Measurements from ENCODE around the gene PDIA4. TPM values are rescaled to one million over a fixed set of nuclear protein-coding genes. Genes with fewer than 3 reads are reported as not detected.
A peak's percentile ranks its signal among the peaks of the same experiment; 100 is the strongest.

PDIA4 gene
- total RNA-seq, 4 donors from 2014 or later: 34.6 to 169 (median 68.7) TPM

GRCh38 chr7:148994576-148994975 lies 33.7 kb downstream of the PDIA4 start:
- Histone ChIP-seq H3K4me1 (no peaks in the 10 kb centered on the region), H3K36me3 (no peaks in the 10 kb centered on the region), H3K4me3 (no peak overlapping the region), H3K9me3 (no peaks in the 10 kb centered on the region), H3K27me3 (no peaks in the 10 kb centered on the region), H3K27ac (no peak overlapping the region)
- no peak for DNase-seq
- TF ChIP-seq POLR2A (IDR thresholded peaks at IDR 0.05): no peak
- no peak for TF ChIP-seq CTCF (IDR thresholded peaks at IDR 0.05)
- intact Hi-C loops (cut with DNase I; ENCODE audit: low total_unique reads): no loop called here

GRCh38 chr7:148993193-148993592 lies 35.1 kb downstream of the PDIA4 start:
- Histone ChIP-seq H3K27me3 (no peaks in the 10 kb centered on the region), H3K4me3 (no peak overlapping the region), H3K27ac (no peak overlapping the region), H3K36me3 (no peaks in the 10 kb centered on the region), H3K9me3 (no peaks in the 10 kb centered on the region), H3K4me1 (peaks cover 0 to 3% of the 10 kb centered on the region in 2 donors)
- intact Hi-C loops (cut with DNase I; ENCODE audit: low total_unique reads): no loop called here
- no peak for DNase-seq
- TF ChIP-seq CTCF (IDR thresholded peaks at IDR 0.05) (no peak), POLR2A (IDR thresholded peaks at IDR 0.05) (no peak)

DNA sequence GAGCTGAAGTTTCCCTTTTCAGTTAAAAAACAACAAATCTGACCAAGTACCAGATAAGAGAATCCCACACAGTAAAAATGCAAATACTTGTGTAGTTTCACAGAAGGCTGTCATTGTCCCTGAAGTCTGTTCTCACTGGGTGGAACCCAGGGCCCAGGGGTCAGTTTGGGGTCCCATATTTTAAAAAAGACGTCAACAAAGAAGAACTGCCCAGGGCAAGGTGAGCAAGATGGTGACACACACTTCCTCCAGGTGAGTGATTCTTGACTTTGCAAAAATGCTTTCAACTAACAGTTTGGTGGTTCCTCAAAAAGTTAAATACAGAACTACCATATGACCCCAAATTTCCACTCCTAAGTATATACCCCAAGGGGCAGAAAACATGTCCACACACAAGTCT lies 36.8 kb downstream of the PDIA4 start:
- Histone ChIP-seq H3K36me3 (no peaks in the 10 kb centered on the region), H3K27ac (no peak overlapping the region), H3K4me1 (peaks cover 0 to 6% of the 10 kb centered on the region in 2 donors), H3K9me3 (no peaks in the 10 kb centered on the region), H3K27me3 (no peaks in the 10 kb centered on the region), H3K4me3 (no peak overlapping the region)
- DNase-seq: no peak
- intact Hi-C loops (cut with DNase I; ENCODE audit: low total_unique reads): no loop called here
- no peak for TF ChIP-seq POLR2A (IDR thresholded peaks at IDR 0.05)
- TF ChIP-seq CTCF (IDR thresholded peaks at IDR 0.05): no peak

DNA sequence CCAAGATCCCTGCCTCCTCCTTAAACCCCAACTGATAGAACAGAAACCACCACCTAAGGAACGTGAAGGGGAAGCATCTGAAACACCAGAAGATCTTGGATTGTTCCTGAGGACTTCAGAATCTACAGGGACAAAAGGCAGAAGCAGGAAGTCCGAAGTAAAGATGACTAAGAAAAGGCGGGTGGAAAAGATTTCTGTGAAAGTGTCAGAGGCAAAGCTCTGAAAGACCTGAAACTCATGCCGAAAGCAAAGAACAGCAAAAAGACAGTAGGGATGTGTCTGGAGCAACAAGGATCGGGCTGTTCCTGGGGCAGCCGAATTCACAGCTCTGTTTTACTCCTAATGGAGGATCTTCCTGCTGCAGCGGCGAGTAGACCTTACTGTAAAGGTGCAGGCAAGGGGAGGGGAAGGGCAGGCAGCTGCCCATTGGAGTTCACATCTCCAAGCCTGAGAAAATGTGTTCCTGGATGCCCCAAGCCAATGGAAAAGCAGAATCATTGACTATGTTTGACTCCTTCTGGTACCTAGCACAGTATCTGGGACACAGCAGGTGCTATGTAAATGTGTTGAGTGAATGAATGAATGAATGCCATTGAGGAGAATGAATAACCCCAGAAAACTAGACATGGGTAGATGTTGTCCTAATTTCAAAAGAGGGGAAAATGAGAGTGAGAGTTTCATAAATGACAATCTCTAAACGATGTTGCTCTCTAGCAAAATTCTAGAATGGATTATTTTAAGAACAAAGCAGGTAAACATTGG lies 40.4 kb downstream of the PDIA4 start:
- TF ChIP-seq CTCF (IDR thresholded peaks at IDR 0.05) (no peak), POLR2A (IDR thresholded peaks at IDR 0.05) (no peak)
- DNase-seq: no peak
- Histone ChIP-seq H3K4me1 (peaks cover 0 to 6% of the 10 kb centered on the region in 2 donors), H3K27ac (peak overlapping the region; percentile 91 to 95), H3K36me3 (no peaks in the 10 kb centered on the region), H3K9me3 (no peaks in the 10 kb centered on the region), H3K4me3 (peak overlapping the region; percentile 64 to 83), H3K27me3 (no peaks in the 10 kb centered on the region)
- intact Hi-C loops (cut with DNase I; ENCODE audit: low total_unique reads): no loop called here

- Histone ChIP-seq H3K4me1 (peaks cover 0 to 6% of the 10 kb centered on the region in 2 donors), H3K4me3 (peak overlapping the region; percentile 64 to 83), H3K27ac (peak overlapping the region; percentile 91 to 95), H3K9me3 (no peaks in the 10 kb centered on the region), H3K27me3 (no peaks in the 10 kb centered on the region), H3K36me3 (no peaks in the 10 kb centered on the region)
- intact Hi-C loops (cut with DNase I; ENCODE audit: low total_unique reads): no loop called here
- peak; percentile 75 to 90 for DNase-seq
- TF ChIP-seq POLR2A (IDR thresholded peaks at IDR 0.05): peak in 1 of 2 donors; percentile 33
- peak in 1 of 4 experiments; percentile 16 for TF ChIP-seq CTCF (IDR thresholded peaks at IDR 0.05)
These were observed 41.1 kb downstream of the PDIA4 start for GRCh38 chr7:148987010-148987750.

Data from uterus (tissue), 4 donors.